ENCODE results near the gene WNK2.
A peak's percentile ranks its signal among the peaks of the same experiment; 100 is the strongest.

The WNK2 gene

DNA sequence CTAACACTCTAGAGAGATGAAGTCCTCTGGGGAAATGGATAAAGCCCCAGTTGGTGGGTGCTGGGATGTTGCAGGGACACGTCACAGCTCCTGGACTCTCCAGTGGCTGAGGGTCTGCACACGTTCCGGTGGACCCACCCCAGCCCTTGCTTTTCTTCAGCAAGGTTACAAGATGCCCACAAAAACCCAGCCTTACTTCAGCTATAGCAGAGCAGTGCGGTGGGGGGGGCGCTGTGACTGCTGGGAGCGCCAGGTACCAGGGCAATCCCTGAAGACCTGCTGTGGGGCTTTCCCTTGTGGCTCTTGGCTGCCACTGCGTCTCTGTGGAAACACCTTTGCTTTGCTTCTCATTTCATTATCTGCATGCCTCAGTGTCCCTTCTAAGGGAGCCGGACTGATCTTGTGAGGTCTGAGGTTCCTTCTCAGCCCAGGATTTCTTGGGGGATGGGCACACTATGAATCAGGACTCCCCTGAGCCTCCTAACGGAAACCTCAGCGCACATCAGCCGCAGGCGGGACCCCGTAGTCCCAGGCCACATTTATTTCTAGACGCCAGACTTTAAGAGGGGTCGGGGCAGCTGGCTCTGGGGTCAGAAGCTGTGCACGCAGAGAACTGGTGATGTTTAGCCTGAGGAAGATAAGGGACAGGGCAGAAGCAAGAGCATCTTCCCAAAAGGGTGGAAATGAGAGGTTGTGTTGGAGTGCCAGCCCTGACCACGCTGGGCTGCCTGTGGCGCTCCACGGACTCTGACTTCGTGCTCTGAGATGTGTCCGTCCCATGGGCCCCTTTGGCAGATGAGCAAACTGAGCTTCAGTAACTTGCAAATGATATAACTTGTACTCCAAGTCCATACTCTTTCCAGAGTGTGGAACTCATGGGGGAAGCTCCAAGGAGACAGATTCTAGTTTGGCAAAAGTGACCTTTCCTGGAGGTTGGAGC lies 106.8 kb downstream of the WNK2 start:
- Histone ChIP-seq H3K4ac (ENCODE audit: low read depth in 1 of 2, low read length in 2 of 2) (no peak overlapping the region), H2BK12ac (ENCODE audit: low read length in 2 of 2) (no peak overlapping the region), H2BK5ac (ENCODE audit: low read depth, low read length, poor library complexity, severe bottlenecking) (no peak overlapping the region), H3K23ac (ENCODE audit: low read length in 2 of 2) (no peak overlapping the region), H3K4me3 (ENCODE audit: insufficient read depth in 1 of 2, low read depth in 1 of 2, low read length in 2 of 2) (no peak overlapping the region), H2BK15ac (ENCODE audit: low read depth, poor library complexity, severe bottlenecking) (no peak overlapping the region), H3K27me3 (ENCODE audit: control insufficient read depth in 1 of 2, insufficient read depth in 1 of 2, low read length in 2 of 2) (peaks cover 14 to 49% of the 10 kb centered on the region in 2 experiments), H3K14ac (ENCODE audit: low read length in 2 of 2) (peak overlapping the region in 1 of 2 experiments; percentile 4), H3K9me3 (ENCODE audit: control insufficient read depth, low read length) (no peaks in the 10 kb centered on the region), H2BK120ac (ENCODE audit: low read depth, low read length) (no peak overlapping the region), H3K79me1 (replicated peaks; ENCODE audit: low read length, poor library complexity, severe bottlenecking) (no peaks in the 10 kb centered on the region), H3K4me2 (ENCODE audit: low read length, poor library complexity, severe bottlenecking) (no peak overlapping the region), H3K27ac (ENCODE audit: low read length, poor library complexity, severe bottlenecking) (no peak overlapping the region), H3K4me1 (ENCODE audit: control insufficient read depth, insufficient read depth, low read depth, low read length) (peaks cover 12% of the 10 kb centered on the region), H4K8ac (ENCODE audit: low read length) (no peak overlapping the region), H2AK5ac (ENCODE audit: low read length, severe bottlenecking) (no peak overlapping the region), H2AFZ (ENCODE audit: low read depth, low read length) (no peak overlapping the region), H3K36me3 (ENCODE audit: control insufficient read depth in 1 of 2, insufficient read depth in 2 of 2, low read depth in 1 of 2, low read length in 2 of 2) (no peaks in the 10 kb centered on the region), H4K91ac (ENCODE audit: low read length) (no peak overlapping the region), H3K18ac (ENCODE audit: low read depth in 1 of 2, low read length in 2 of 2) (no peak overlapping the region), H3K9ac (ENCODE audit: low read length) (no peak overlapping the region)
- DNase-seq = no peak
- WGBS = 79% methylated on average over 21 of the region's 21 CpGs

DNA sequence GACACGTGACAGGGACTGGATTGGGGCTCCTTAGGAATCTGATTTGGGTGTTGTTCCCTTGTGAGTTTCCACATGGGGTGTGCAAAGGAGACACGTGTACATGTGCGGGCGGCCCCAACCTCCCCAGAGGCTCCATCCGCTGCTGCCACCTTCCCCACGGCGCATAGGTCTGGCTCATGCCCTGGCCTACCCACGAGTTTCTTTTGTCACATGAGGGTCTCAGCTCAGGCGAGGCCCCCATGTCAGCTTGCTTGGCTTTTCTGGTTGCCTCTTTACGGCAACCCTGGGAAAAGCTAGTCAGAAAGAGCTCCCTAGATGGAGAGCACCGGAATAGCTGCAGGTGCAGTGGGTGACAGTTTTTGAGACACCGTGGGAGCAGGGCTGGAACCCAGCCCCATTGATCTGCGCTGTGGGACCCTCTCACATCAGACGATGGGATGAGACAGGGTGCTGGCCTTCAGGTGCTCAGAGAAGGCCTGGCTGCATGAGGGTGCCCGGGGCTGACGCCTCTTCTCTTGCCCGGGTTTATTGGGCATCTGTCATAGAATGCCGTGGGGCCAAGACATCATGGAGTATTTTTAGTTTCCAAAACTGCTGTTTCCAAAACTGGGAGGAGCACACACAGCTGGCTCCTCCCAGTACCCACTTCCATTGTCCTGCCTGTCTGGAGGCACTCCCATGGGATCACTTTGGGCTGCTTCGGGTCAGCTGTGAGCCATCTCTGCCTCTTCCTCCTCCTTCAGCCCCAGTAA lies 107.8 kb downstream of the WNK2 start:
- Histone ChIP-seq H3K18ac (ENCODE audit: low read depth in 1 of 2, low read length in 2 of 2) (no peak overlapping the region), H3K4me1 (ENCODE audit: control insufficient read depth, insufficient read depth, low read depth, low read length) (peaks cover 12% of the 10 kb centered on the region), H3K27me3 (ENCODE audit: control insufficient read depth in 1 of 2, insufficient read depth in 1 of 2, low read length in 2 of 2) (peaks cover 18 to 44% of the 10 kb centered on the region in 2 experiments), H3K9ac (ENCODE audit: low read length) (no peak overlapping the region), H3K27ac (ENCODE audit: low read length, poor library complexity, severe bottlenecking) (no peak overlapping the region), H2AK5ac (ENCODE audit: low read length, severe bottlenecking) (no peak overlapping the region), H2BK120ac (ENCODE audit: low read depth, low read length) (no peak overlapping the region), H3K23ac (ENCODE audit: low read length in 2 of 2) (no peak overlapping the region), H2BK15ac (ENCODE audit: low read depth, poor library complexity, severe bottlenecking) (no peak overlapping the region), H4K8ac (ENCODE audit: low read length) (no peak overlapping the region), H2BK12ac (ENCODE audit: low read length in 2 of 2) (no peak overlapping the region), H3K79me1 (replicated peaks; ENCODE audit: low read length, poor library complexity, severe bottlenecking) (no peaks in the 10 kb centered on the region), H3K4me3 (ENCODE audit: insufficient read depth in 1 of 2, low read depth in 1 of 2, low read length in 2 of 2) (no peak overlapping the region), H3K4me2 (ENCODE audit: low read length, poor library complexity, severe bottlenecking) (no peak overlapping the region), H2BK5ac (ENCODE audit: low read depth, low read length, poor library complexity, severe bottlenecking) (no peak overlapping the region), H4K91ac (ENCODE audit: low read length) (no peak overlapping the region), H3K4ac (ENCODE audit: low read depth in 1 of 2, low read length in 2 of 2) (no peak overlapping the region), H3K9me3 (ENCODE audit: control insufficient read depth, low read length) (no peaks in the 10 kb centered on the region), H2AFZ (ENCODE audit: low read depth, low read length) (no peak overlapping the region), H3K36me3 (ENCODE audit: control insufficient read depth in 1 of 2, insufficient read depth in 2 of 2, low read depth in 1 of 2, low read length in 2 of 2) (no peaks in the 10 kb centered on the region), H3K14ac (ENCODE audit: low read length in 2 of 2) (no peak overlapping the region)
- no peak for DNase-seq
- 83% methylated on average over 19 of the region's 19 CpGs for WGBS

DNA sequence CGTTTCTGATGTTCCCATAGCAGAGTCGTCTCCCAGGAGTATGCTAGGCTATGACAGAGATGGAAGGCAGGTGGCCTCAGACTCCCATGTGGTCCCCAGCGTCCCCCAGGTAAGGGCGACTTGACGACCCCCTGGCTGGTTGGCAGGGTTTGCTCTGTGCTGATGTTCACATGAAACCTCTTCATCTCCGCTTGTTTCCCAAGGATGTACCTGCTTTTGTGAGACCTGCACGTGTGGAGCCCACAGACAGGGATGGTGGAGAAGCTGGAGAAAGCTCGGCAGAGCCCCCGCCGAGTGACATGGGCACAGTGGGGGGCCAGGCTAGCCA lies 108.3 kb downstream of the WNK2 start:
- no peak overlapping the region for H3K23ac ChIP-seq (ENCODE audit: low read length in 2 of 2)
- H2BK15ac ChIP-seq (ENCODE audit: low read depth, poor library complexity, severe bottlenecking) = no peak overlapping the region
- H4K8ac ChIP-seq (ENCODE audit: low read length) = no peak overlapping the region
- H2AK5ac ChIP-seq (ENCODE audit: low read length, severe bottlenecking) = no peak overlapping the region
- H2BK12ac ChIP-seq (ENCODE audit: low read length in 2 of 2) = no peak overlapping the region
- H3K36me3 ChIP-seq (ENCODE audit: control insufficient read depth in 1 of 2, insufficient read depth in 2 of 2, low read depth in 1 of 2, low read length in 2 of 2) = no peaks in the 10 kb centered on the region
- H3K4ac ChIP-seq (ENCODE audit: low read depth in 1 of 2, low read length in 2 of 2) = no peak overlapping the region
- WGBS = 86% methylated on average over 10 of the region's 10 CpGs
- no peak overlapping the region for H3K18ac ChIP-seq (ENCODE audit: low read depth in 1 of 2, low read length in 2 of 2)
- H4K91ac ChIP-seq (ENCODE audit: low read length) = no peak overlapping the region
- H3K4me1 ChIP-seq (ENCODE audit: control insufficient read depth, insufficient read depth, low read depth, low read length) = peaks cover 10% of the 10 kb centered on the region
- no peak overlapping the region for H3K27ac ChIP-seq (ENCODE audit: low read length, poor library complexity, severe bottlenecking)
- no peak overlapping the region for H2BK120ac ChIP-seq (ENCODE audit: low read depth, low read length)
- H3K14ac ChIP-seq (ENCODE audit: low read length in 2 of 2) = no peak overlapping the region
- peaks cover 19 to 38% of the 10 kb centered on the region in 2 experiments for H3K27me3 ChIP-seq (ENCODE audit: control insufficient read depth in 1 of 2, insufficient read depth in 1 of 2, low read length in 2 of 2)
- no peak for DNase-seq
- no peaks in the 10 kb centered on the region for H3K79me1 ChIP-seq (replicated peaks; ENCODE audit: low read length, poor library complexity, severe bottlenecking)
- H3K4me2 ChIP-seq (ENCODE audit: low read length, poor library complexity, severe bottlenecking) = no peak overlapping the region
- H3K4me3 ChIP-seq (ENCODE audit: insufficient read depth in 1 of 2, low read depth in 1 of 2, low read length in 2 of 2) = no peak overlapping the region
- no peaks in the 10 kb centered on the region for H3K9me3 ChIP-seq (ENCODE audit: control insufficient read depth, low read length)
- H2AFZ ChIP-seq (ENCODE audit: low read depth, low read length) = no peak overlapping the region
- H2BK5ac ChIP-seq (ENCODE audit: low read depth, low read length, poor library complexity, severe bottlenecking) = no peak overlapping the region
- H3K9ac ChIP-seq (ENCODE audit: low read length) = no peak overlapping the region

DNA sequence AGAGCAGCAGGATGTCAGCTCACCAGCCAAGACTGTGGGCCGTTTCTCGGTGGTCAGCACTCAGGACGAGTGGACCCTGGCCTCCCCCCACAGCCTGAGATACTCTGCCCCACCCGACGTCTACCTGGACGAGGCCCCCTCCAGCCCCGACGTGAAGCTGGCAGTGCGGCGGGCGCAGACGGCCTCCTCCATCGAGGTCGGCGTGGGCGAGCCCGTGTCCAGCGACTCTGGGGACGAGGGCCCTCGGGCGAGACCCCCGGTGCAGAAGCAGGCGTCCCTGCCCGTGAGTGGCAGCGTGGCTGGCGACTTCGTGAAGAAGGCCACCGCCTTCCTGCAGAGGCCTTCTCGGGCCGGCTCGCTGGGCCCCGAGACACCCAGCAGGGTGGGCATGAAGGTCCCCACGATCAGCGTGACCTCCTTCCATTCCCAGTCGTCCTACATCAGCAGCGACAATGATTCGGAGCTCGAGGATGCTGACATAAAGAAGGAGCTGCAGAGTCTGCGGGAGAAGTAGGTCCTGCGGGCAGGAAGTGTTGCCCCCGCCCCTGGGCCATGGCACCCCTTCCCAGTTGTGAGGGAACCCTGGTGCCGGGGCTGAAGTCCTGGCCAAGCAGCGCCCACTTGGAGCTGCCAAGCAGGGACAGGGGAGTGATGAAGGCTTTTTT lies 108.9 kb downstream of the WNK2 start:
- peaks cover 10% of the 10 kb centered on the region for H3K4me1 ChIP-seq (ENCODE audit: control insufficient read depth, insufficient read depth, low read depth, low read length)
- no peak overlapping the region for H3K23ac ChIP-seq (ENCODE audit: low read length in 2 of 2)
- no peak overlapping the region for H2AFZ ChIP-seq (ENCODE audit: low read depth, low read length)
- no peak overlapping the region for H2BK5ac ChIP-seq (ENCODE audit: low read depth, low read length, poor library complexity, severe bottlenecking)
- H3K9me3 ChIP-seq (ENCODE audit: control insufficient read depth, low read length) = no peaks in the 10 kb centered on the region
- 93% methylated on average over 42 of the region's 43 CpGs for whole genome bisulfite sequencing
- H3K4ac ChIP-seq (ENCODE audit: low read depth in 1 of 2, low read length in 2 of 2) = no peak overlapping the region
- H3K4me3 ChIP-seq (ENCODE audit: insufficient read depth in 1 of 2, low read depth in 1 of 2, low read length in 2 of 2) = no peak overlapping the region
- no peak overlapping the region for H2BK120ac ChIP-seq (ENCODE audit: low read depth, low read length)
- no peak overlapping the region for H4K8ac ChIP-seq (ENCODE audit: low read length)
- H3K18ac ChIP-seq (ENCODE audit: low read depth in 1 of 2, low read length in 2 of 2) = no peak overlapping the region
- H2BK15ac ChIP-seq (ENCODE audit: low read depth, poor library complexity, severe bottlenecking) = no peak overlapping the region
- no peak overlapping the region for H2BK12ac ChIP-seq (ENCODE audit: low read length in 2 of 2)
- no peaks in the 10 kb centered on the region for H3K36me3 ChIP-seq (ENCODE audit: control insufficient read depth in 1 of 2, insufficient read depth in 2 of 2, low read depth in 1 of 2, low read length in 2 of 2)
- H3K79me1 ChIP-seq (replicated peaks; ENCODE audit: low read length, poor library complexity, severe bottlenecking) = no peaks in the 10 kb centered on the region
- no peak overlapping the region for H3K14ac ChIP-seq (ENCODE audit: low read length in 2 of 2)
- no peak overlapping the region for H3K4me2 ChIP-seq (ENCODE audit: low read length, poor library complexity, severe bottlenecking)
- no peak overlapping the region for H3K27ac ChIP-seq (ENCODE audit: low read length, poor library complexity, severe bottlenecking)
- no peak overlapping the region for H3K9ac ChIP-seq (ENCODE audit: low read length)
- H3K27me3 ChIP-seq (ENCODE audit: control insufficient read depth in 1 of 2, insufficient read depth in 1 of 2, low read length in 2 of 2) = peaks cover 25 to 33% of the 10 kb centered on the region in 2 experiments
- no peak overlapping the region for H2AK5ac ChIP-seq (ENCODE audit: low read length, severe bottlenecking)
- no peak overlapping the region for H4K91ac ChIP-seq (ENCODE audit: low read length)
- no peak for DNase-seq
